Measurements from ENCODE around the gene OR2G2.

DNA sequence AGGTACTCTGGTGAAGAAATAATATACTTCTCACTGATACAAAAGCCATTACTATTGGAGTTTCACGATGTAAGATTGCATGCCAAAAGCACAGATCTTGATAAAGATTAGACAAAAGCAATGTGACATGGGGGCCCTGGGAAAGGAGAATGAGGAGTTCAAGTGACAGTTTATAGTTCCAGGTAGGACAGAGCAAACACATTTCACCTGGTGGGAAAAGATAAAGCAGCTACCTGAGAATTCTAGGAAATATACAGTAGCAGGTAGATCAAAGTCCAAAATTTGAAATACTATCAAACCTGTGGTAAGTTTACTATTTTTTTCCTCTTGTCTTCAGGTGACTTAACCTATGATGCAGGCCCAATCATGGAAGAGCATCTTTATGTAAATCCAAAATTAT lies 25.2 kb downstream of the OR2G2 start:
- TF ChIP-seq, protein P1, sequence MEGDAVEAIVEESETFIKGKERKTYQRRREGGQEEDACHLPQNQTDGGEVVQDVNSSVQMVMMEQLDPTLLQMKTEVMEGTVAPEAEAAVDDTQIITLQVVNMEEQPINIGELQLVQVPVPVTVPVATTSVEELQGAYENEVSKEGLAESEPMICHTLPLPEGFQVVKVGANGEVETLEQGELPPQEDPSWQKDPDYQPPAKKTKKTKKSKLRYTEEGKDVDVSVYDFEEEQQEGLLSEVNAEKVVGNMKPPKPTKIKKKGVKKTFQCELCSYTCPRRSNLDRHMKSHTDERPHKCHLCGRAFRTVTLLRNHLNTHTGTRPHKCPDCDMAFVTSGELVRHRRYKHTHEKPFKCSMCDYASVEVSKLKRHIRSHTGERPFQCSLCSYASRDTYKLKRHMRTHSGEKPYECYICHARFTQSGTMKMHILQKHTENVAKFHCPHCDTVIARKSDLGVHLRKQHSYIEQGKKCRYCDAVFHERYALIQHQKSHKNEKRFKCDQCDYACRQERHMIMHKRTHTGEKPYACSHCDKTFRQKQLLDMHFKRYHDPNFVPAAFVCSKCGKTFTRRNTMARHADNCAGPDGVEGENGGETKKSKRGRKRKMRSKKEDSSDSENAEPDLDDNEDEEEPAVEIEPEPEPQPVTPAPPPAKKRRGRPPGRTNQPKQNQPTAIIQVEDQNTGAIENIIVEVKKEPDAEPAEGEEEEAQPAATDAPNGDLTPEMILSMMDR (IDR thresholded peaks at IDR 0.05), result no peak
- TF ChIP-seq POLR2A (IDR thresholded peaks at IDR 0.05), result no peak

Data from stomach (tissue), 4 donors.